HT-29 (cell line): ENCODE data around the gene ADAMTS2. TPM values are rescaled to one million over a fixed set of nuclear protein-coding genes. Genes with fewer than 3 reads are reported as not detected.

Experiments
- DNase-seq: peaks from one replicate; pipeline ENCODE4 v3.0.0-alpha.2; 2015; ENCODE audit warnings: low spot score
- total RNA-seq: library from RNA; depleted of rRNA; stranded (reverse); fragments of >200 nt; shearing (Covaris generic); gene quantifications from 2 replicates; pipeline ENCODE4 v1.2.3, GENCODE V29; 2014

Gene ADAMTS2
- total RNA-seq, 1 experiment from 2014 or later, result not detected

DNA sequence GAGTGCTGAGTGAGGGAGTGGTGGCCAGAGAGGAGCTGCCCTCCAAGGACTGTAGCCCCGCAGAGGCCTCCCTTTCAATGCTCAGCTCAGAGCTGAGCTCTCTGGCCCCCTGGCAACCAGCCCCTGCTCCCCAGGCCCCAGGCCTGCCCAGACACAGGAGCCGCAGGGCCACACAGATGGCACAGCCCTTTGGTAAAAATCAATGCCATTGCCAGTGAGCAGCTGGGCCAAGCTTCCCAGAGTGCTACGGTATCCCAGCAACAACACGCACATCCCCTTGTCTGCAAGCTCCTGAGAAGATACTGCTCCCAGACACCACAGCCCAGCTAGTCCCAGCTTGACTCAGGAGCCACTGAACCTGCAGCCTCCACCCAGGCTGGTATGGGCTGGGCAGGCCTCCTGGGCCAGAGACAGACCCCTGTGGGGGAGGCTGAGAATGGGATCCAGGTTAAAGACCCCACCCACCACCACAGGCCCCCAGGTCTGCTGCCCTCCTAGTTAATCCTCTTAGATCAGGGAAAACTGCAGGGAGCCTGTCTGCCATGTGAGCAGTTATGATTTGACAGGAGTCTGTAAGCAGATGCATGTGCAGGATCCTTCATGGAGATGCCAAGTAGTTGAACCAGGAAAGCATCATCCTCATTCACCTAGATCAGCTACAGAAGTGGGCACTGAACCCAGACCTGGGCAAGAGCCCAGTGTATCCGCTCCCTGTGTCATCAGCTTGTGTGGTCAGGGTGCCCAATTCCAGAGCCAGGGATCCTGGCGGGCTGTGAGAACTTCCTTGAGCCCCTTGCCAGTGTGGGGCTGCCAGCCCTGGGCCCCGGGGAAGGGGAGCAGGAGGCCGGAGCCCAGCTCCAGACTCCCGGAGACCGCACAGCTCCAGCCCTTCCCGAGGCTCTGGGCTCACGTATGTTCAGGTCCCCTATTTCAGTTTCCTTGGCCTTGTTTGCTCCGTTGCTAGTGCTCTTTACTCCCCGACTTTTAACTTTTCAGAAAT lies 26.7 kb upstream of the ADAMTS2 start:
- DNase-seq, result no peak

DNA sequence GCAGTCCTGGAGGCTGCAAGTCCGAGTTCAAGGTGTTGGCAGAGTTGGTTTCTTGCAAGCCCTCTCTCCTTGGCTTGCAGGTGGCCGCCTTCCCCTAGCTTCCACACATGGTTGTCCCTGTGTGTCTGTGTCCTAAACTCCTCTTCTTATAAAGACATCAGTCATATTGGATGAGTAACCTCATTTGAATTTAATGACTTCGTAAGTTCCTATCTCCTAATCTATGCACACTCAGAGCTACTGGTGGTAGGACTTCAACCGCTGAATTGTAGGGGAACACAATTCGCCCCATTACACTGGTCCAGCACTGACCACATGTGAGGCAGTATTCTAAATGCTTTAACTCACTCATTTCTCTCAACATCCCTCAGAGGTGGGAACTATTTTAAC lies 25.9 kb upstream of the ADAMTS2 start:
- DNase-seq, result no peak

DNA sequence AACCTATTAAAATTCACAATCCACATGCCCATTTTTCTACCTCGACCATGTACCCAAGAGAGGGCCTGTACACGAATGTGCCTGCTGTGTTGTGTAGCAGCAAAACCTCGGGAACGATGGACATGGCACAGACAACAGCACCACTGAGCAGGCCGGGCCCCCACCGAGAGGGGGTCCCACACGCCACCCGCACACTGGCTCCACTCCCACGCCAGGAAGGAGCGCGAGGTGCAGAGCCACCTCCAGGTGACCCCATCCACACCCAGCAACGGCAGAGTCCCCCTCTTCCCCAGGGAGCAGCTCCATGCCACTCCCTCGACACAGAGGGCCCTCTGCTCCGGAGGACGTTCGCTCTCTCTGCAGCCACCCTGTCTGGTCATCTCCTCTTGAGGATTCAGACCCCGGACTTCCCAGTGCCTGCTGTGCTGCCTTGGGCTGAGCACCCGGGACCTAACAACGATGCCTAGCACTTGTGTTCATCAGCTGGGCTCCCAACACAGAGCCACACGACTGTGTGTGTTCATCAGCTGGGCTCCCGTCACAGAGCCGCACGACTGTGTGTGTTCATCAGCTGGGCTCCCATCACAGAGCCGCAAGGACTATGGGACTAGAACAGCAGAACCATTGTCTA lies 25.3 kb upstream of the ADAMTS2 start:
- DNase-seq, result no peak

DNA sequence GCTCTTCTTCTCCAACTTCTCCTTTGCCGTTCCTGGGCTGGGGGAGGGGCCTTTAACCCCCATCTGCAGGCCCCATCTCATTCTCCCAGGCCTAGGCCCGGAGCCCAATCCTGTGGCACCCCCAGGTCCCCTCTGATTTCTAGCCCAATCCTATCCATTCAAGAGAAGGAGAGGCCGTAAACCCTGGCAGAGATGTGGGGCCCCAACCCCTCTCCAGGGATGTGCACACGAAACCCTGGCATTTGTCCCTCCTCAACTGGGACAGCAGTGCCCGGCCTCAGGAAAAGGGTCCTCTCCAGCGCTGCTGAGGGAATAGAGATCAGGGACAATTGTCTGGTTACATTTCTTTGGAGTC lies 24.2 kb upstream of the ADAMTS2 start:
- no peak for DNase-seq

DNA sequence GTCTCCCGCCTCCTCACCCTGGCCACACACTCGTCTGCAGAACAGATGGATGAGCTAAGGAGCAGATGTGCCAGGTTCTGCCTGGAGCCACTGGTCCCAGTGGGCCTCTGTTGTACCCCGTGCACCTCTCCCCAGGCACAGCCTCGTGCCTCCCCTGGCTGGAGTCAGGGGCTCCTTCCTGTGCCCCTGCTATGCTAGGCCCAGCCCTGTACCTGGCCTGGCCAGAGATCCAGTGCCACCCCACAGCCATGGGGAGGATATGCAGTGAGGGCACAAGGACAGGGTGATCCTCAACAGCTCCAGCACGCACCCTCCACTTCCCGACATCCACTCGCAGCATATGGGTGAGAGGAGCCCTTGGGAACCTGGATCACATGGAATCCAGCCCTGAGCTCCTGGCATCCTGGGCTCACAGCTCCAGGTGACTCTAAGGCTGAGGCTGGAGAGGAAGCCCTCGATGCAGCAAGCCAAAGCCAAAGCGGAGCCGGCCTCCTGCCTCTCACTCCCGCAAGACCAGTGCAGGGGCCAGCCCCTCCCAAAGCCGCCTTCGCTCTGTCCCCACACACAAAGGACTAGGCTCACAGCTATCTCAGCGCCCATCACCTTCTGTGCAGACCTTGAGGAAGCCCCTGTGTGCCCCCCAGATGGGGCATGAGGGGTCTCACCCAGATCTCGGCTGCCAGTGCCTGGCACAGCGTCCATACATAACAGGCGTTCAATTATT lies 23.7 kb upstream of the ADAMTS2 start:
- no peak for DNase-seq

DNA sequence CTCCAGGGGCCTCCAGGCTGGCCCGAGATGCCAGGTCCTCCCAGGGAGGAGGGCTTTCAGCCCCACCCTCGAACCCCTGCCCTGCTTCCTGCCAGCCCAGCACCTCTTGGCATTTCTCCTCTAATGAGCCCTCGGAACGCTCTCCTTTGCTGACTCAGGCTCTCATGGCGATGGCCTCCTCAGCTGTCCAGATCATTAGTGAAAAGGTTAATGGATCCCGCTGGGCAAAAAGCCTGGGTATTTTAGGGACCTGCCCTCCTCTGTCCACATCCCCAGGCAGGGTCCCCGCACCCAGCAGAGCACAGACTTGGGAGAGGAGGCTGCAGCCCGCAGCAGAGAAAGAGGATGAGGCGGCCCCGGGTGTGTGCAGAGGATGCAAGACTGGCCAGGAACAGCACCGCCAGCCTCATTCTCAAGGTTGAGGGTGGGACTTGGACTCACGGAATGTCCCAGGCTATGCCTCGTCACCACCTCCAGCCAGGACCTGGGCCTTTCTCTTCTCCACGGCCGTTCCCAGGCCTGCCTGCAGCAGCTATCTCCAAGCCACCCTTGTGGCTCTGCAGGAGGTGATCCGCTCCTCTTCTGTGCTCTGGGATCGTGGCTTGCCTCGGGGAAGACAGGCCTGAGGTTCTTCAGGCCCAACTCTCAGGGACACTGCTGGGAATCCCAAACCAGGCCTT lies 23.0 kb upstream of the ADAMTS2 start:
- no peak for DNase-seq

DNA sequence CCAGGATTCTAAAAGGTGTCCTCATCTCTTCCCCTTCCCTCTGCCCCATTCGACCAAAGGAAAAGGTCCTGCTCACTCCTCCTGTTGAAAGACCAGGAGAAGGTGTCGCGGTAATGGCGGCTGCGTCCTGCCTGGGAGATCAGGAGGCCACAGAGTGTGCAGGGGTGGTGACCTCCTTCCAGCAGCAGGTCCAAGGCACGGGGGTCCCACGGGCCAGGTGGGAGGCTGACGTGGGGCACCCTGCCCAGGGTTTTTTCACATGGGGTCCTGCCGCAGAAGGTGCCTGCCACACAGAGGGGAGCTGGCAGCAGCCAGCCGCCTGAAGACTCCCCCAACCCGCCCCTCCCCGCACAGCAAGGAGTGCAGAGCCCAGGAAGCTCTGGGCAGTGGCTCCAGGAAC lies 22.2 kb upstream of the ADAMTS2 start:
- DNase-seq, result no peak

DNA sequence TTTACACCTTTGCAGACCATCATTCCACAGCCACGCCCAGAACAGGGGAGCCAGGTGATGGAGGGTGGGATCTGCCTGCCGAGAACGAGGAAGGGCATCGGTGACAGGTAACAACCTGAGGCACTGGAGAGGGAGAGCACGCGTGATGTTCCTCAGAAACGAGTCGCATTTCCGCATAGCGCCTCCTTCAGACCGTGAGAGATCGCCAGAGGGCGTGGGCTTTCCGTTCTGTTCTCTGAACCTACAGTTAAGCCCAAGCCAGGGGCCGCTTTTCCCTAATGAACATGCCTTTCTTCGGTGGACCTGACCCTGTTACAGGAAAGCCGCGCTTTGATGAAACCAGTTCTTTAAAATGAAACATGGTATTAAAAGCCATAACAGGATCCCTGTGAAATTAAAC lies 17.1 kb upstream of the ADAMTS2 start:
- DNase-seq, result no peak

DNA sequence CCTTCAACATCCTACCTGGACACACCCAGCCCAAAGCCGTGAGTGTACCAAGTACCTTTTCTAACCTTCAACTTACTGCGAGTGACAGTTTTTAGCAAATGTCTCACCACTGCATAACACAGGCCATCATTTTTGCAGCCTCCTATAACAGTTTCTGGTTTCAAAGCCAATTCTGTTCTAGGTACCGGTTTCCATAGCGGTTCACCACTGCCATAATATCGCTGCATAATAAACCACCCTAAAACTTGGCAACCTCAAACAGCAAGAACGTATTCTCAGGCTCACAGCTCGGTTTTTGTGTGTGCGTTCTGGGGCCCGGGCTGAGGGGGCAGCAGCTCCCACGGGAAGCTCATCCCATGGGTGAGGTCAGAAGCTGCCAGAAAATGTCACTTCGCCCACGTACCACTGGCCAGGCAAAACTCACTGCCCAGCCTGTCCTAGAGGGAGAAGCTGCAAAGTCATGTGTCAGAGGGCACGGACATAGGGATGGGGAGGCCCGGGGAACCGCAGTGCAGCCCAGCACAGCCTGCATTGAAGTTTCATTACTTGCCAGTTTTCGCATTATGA lies 15.9 kb upstream of the ADAMTS2 start:
- no peak for DNase-seq

DNA sequence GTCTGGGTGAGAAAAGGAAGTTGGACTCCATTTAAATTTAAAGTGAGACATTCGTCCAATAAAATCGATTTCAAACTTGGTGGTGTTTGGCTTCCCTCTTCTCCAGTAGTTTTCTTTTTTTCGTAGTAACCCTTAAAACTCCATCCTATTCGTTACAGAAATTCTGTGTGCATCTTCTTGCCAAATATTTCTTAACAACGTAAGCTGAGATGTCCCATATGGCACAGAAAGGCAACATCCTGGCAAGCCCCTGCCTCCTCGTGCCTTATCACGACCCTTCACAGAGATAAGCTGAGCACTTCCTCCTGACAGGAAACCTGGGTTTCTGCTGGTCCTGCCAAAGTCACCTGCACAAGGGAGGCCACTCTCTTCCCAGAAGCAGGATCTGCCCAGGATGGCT lies 11.8 kb upstream of the ADAMTS2 start:
- DNase-seq, result no peak

DNA sequence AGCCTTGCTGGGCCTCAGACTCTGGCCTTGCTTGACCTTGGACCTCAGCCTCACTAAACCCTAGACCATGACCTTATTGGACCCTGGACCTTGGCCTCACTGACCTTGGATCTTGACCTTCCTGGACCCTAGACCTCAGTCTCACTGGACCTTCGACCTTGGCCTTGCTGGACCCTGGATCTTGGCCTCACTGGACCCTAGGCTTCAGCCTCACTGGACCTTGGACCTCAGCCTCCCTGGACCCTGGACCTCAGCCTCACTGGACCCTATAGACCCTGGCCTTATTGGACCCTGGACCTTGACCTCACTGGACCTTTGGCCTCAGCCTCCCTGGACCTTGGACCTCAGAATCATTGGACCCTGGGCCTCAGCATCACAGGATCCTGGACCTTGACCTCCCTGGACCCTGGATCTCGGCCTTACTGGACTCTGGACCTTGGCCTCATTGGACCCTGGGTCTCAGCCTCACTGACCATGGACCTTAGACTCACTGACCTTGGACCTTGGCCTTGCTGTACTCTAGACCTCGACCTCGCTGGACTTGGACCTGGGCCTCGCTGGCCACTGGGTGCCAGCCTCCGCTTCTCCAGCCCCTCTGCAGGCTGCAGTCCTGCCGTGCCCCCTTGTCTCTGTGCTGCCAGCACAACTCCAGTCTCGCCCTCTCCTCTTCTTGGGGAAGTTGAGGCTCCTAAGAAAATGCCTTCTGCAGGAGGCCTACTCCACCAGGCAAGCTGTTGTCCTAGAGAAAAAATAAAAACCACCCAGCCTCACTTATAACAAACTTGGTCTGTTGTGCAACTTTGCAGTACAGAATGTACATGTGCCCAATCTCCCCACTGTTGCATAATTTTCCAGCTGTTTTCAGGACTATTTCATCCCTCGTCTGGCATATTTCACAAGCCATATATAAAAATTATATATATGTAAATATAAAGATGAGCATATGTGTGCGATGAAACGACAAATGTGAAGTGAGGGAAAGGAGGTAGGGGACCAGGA lies 11.0 kb upstream of the ADAMTS2 start:
- no peak for DNase-seq

DNA sequence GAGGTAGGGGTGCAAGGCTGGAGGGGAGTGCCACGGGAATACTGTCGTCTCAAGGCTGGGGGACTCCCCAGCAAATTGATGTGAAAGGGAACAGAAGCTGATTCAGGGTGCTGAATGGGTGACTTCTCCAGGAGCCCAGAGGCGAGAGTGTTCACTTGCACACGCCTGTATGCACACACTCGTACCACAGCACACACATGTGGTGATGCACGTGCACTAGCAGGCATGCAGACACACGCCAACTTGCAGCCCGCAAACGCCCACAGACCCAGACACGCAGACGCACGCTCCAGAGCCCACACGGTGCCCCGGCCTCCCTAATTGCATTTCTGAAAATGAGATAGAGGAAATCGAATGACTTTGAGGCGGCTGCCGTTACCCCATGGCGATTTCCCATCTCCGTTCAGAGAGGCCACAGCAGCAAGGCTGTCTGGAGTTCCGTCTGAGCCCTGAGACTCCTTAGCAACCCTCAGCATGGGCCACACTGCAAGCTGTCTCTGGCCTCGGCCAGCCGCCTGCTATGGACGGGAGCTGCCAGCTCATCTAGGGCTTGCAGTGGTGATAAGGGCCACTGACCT lies 9.1 kb upstream of the ADAMTS2 start:
- DNase-seq, result no peak

DNA sequence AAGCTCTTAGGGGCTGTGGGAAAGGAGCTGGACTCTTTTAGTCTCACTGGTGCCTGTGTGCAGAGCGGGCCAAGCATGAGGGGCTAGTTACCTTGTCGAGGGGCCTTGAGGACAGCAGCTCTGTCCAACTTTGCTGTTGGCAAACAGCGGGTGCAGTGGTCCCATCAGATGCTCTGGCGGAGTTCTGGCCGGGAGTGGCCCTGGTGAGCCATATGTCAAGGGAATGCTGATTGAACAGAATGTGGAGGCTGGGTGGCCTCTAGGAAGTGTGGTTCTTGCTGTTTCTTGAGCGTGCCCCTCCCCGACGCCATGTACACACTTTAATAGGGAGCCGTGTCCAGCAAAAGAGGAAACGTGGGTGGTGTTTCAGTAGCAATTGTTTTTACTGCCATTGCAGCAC lies 3.6 kb upstream of the ADAMTS2 start:
- no peak for DNase-seq

DNA sequence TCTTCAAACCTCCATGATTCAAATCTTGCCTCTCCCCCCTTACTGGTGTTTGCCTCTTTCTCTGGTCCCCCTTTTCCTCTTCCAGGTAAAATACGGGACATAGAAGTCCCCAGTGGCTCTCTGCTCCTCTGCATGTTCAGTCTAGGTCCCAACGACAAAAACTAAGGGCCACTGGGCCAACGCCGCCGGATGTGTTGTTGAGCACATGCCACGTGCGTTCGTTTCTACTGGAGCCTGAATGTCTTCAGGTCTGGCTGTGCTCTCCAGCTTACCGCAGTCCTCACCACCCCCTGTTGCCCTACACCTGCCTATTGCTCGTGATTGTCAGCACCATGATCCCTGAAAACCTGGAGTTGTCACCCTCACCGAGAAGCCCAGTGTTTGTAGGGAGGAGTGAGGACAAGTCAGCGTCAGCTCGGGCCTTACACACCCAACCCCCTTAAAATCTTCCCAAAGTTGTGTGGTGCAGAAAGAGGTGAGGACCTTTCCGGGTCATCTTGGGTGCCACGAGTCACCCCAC lies 2.8 kb upstream of the ADAMTS2 start:
- no peak for DNase-seq

DNA sequence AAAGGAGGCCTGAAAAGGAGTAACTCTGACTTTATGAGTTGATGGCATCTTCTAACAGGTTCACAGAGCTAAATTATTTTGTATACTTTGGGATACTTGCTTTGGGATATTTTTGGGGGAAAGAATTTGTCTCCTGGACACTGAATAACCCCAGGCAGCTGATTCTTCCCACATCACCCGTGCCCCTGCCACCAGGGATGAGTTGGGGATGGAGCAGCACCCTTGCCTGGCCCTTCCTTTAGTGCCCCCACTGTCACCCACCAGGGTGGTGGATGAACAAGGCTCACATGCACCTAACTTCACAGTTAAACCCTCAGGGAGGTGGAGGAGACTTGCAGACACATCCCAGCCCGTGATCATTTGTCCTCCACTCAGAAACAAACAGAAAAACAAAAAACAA lies 2.3 kb upstream of the ADAMTS2 start:
- DNase-seq, result no peak

DNA sequence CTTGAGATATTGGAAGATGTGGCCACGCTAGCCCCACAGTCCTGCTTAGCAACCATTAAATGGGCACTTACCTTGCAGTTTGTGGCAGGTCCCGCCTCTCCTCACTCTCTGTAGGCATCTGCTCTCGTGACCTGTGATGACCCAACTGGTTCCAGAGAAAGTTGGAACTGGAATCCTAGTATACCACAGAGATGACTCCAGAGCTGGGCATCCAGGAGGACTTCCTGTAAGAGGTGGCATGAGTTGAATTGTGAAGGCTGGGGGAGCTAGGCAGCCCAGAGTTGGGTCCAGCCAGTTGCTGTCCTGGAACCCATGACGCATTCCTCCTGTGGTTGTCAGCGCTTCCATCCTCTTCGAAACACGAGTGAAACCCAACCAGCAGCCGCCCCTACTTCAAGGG lies 1.6 kb upstream of the ADAMTS2 start:
- DNase-seq, result no peak

DNA sequence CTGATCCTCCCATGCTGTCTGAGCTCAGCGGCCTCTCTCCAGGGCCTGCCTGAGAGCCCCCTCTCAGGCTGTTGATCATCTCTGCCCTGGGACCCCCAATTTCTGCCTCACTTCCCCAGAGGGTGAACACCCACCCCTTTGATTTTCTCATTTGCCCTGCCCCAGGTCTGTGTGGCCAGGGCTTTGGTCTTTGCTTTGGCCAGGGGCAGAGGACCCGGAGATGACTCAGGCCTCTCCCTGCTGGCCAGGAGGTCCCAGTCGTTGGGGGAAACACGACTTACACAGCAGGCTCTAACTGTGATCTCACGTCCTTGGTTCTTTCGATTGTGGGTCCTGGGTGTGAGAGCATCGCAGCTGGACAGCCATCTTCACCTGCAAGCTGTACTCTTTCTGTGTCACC lies 1.1 kb upstream of the ADAMTS2 start:
- DNase-seq, result no peak

DNA sequence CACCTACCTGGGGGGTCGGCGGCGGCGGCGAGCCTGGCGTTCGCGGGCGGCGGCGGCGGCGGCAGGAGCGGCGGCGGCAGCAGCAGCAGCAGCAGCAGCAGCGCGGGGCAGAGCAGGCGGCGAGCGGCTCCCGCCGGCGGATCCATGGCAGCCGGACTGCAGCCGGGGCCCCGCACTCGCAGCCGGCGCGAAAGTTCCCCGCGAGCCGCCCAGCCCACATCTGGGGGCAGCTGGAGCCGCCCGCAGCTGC lies 153 bp downstream of the ADAMTS2 start:
- no peak for DNase-seq

DNA sequence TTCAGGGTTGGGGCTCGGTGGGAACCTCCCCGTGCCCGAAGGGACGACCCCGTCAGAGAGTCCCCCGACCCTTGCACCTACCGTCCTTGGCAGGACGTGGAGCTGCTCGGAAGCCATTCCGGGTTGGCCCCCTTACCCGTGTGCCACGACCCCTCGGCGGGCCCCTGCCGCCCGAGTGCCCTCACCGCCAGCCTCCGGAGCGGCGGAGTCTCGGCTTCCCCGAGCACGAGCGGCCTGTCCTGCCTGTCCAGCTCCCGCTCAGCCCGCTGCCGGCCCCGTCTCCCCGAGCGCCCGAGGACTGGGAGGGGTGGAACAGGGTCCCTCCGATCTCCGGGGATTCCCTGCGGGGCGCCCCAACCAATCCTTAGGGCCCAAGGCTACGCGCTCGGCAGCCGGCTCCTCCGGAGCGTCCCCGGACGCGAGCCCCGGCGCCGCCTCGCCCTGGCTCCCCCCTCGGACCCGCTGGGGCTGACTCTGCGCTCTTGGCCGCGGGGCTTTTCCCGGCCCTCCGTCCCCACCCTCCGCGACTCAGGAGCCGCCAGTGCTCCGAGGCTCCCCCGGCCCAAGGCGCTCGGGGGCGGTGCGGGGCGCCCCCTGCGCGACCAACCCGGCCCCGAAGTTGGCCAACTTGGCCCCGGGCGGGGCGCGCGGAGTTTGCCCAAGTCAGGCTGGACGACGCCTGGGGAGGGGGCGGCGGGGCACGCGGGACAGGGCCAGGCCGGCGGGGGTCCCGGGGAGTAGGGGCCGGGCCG lies 654 bp downstream of the ADAMTS2 start:
- no peak for DNase-seq
